PC-9 (cell line): ENCODE measurements around the gene CECR2. TPM values are rescaled to one million over a fixed set of nuclear protein-coding genes. Genes with fewer than 3 reads are reported as not detected.

ENCODE experiments used
- BruUV-seq: library from RNA; stranded (reverse); fragments of 400-500 nt; replicated peaks from 2 replicates; lab custom pipeline; 2021; lab: Mats Ljungman, UMichigan
- CTCF ChIA-PET: fragments of 300-600 bp; sonication (Branson Sonifier 250); formaldehyde crosslinking; loops from one replicate; lab custom pipeline; 2022; ENCODE audit warnings: antibody characterized with exemption; lab: Charles Lee
- POLR2A ChIA-PET: fragments of 300-600 bp; sonication (Branson Sonifier 250); formaldehyde crosslinking; loops from one replicate; lab custom pipeline; 2022; ENCODE audit warnings: antibody characterized with exemption; ENCODE audit not compliant: unreplicated experiment; lab: Charles Lee
- DNase-seq, 2 experiments: peaks; one replicate each; pipeline versions ENCODE4 v3.0.0 to v3.0.0-alpha.2; 2015 to 2022; ENCODE audit warnings: mixed read lengths in 1 of 2
- H2AFZ ChIP-seq: fragments of 200-600 bp; sonication (generic); 2 replicates; pipeline ENCODE4 v1.8.1; 2017; ENCODE audit warnings: antibody characterized with exemption
- H3F3A ChIP-seq: fragments of 200-600 bp; sonication (generic); 2 replicates; pipeline ENCODE4 v1.8.1; 2017; ENCODE audit warnings: antibody characterized with exemption, mild to moderate bottlenecking, low read depth; ENCODE audit not compliant: insufficient read depth
- H3K27ac ChIP-seq: fragments of 200-600 bp; sonication (generic); 2 replicates; pipeline ENCODE4 v1.6.1; 2016; ENCODE audit warnings: mixed run types
- H3K27me3 ChIP-seq: fragments of 200-600 bp; sonication (generic); 2 replicates; pipeline ENCODE4 v1.6.1; 2016; ENCODE audit warnings: low read depth, mixed run types; ENCODE audit not compliant: insufficient read depth
- H3K36me3 ChIP-seq: fragments of 200-600 bp; sonication (generic); 2 replicates; pipeline ENCODE4 v1.6.1; 2016; ENCODE audit warnings: low read depth, mixed run types
- H3K4me1 ChIP-seq: fragments of 200-600 bp; sonication (generic); replicated peaks from 2 replicates; pipeline ENCODE4 v1.6.1; 2016; ENCODE audit warnings: mixed run types; ENCODE audit not compliant: insufficient read depth
- H3K4me2 ChIP-seq: fragments of 200-600 bp; sonication (generic); 2 replicates; pipeline ENCODE4 v1.6.1; 2017; ENCODE audit warnings: mixed run types
- H3K4me3 ChIP-seq: fragments of 200-600 bp; sonication (generic); 2 replicates; pipeline ENCODE4 v1.6.1; 2016; ENCODE audit warnings: mixed run types
- H3K79me2 ChIP-seq: fragments of 200-600 bp; sonication (generic); 2 replicates; pipeline ENCODE4 v1.6.1; 2017; ENCODE audit warnings: low read depth, mixed run types
- H3K9me2 ChIP-seq: fragments of 200-600 bp; sonication (generic); 2 replicates; pipeline ENCODE4 v1.8.1; 2017; ENCODE audit warnings: mild to moderate bottlenecking; ENCODE audit not compliant: insufficient read depth
- H3K9me3 ChIP-seq: fragments of 200-600 bp; sonication (generic); 2 replicates; pipeline ENCODE4 v1.8.1; 2016; ENCODE audit warnings: low read depth; ENCODE audit not compliant: insufficient read depth
- H4K20me1 ChIP-seq: fragments of 200-600 bp; sonication (generic); 2 replicates; pipeline ENCODE4 v1.8.1; 2017; ENCODE audit not compliant: insufficient read depth
- EZH2 ChIP-seq: fragments of 200-600 bp; sonication (generic); IDR thresholded peaks from 2 replicates; pipeline ENCODE4 v1.8.0; 2017; ENCODE audit warnings: antibody characterized with exemption, low read depth
- intact Hi-C: fragments of 100-400 bp; cut with micrococcal nuclease; formaldehyde crosslinking; loops from one replicate; pipeline ENCODE4 v1.10.0; 2022; ENCODE audit not compliant: unreplicated experiment
- total RNA-seq: library from RNA; stranded (reverse); gene quantifications from 2 replicates; pipeline ENCODE4 v1.2.3, GENCODE V29; 2021
- TF ChIP-seq, protein P1 (sequence below): fragments of 200-600 bp; sonication (generic); conservative IDR thresholded peaks from 2 replicates; pipeline ENCODE4 v1.6.1; 2017; ENCODE audit warnings: mixed run types, antibody characterized with exemption, mild to moderate bottlenecking, moderate library complexity

CECR2 gene
- total RNA-seq, 1 experiment from 2014 or later, result not detected

DNA sequence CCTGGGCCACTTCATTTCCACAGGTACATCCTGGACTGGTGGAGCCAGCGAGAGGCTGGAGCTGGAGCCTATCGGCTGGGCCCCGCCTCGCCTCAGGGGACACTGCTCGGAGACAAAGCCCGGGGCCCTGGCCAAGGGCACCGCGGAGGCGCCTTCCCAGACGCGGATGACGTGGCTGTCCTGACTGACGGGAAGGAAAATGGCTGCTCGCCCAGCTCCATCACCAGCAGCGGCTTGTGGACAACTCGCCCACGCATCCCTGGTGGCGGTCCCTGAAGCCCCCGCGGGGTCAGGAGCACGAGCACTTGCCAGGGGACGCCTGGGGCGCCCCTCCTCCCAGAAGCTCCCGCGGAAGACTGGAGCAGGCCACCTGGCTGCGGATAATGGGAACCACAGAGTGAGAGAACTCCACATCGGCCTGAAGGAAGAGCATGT lies 49.6 kb downstream of the CECR2 start:
- ChIA-PET POLR2A (interaction anchor here (0.6 kb wide), 1 partner anchor 68 kb away, joined by 3 read pairs; no protein-coding TSS in a partner anchor), CTCF (no interaction called here)
- Histone ChIP-seq H3F3A (no peaks in the 10 kb centered on the region), H2AFZ (no peak overlapping the region), H3K4me2 (no peak overlapping the region), H3K4me3 (no peak overlapping the region), H3K9me3 (no peaks in the 10 kb centered on the region), H3K9me2 (no peaks in the 10 kb centered on the region), H3K79me2 (no peaks in the 10 kb centered on the region), H3K27me3 (peaks cover 24% of the 10 kb centered on the region), H3K27ac (no peak overlapping the region), H4K20me1 (no peaks in the 10 kb centered on the region), H3K36me3 (no peaks in the 10 kb centered on the region), H3K4me1 (no peaks in the 10 kb centered on the region)
- intact Hi-C loops, result no loop called here
- BruUV-seq, result no TSS peak
- TF ChIP-seq, protein P1, sequence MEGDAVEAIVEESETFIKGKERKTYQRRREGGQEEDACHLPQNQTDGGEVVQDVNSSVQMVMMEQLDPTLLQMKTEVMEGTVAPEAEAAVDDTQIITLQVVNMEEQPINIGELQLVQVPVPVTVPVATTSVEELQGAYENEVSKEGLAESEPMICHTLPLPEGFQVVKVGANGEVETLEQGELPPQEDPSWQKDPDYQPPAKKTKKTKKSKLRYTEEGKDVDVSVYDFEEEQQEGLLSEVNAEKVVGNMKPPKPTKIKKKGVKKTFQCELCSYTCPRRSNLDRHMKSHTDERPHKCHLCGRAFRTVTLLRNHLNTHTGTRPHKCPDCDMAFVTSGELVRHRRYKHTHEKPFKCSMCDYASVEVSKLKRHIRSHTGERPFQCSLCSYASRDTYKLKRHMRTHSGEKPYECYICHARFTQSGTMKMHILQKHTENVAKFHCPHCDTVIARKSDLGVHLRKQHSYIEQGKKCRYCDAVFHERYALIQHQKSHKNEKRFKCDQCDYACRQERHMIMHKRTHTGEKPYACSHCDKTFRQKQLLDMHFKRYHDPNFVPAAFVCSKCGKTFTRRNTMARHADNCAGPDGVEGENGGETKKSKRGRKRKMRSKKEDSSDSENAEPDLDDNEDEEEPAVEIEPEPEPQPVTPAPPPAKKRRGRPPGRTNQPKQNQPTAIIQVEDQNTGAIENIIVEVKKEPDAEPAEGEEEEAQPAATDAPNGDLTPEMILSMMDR, result no peak
- TF ChIP-seq EZH2, result no peak
- DNase-seq, result no peak

DNA sequence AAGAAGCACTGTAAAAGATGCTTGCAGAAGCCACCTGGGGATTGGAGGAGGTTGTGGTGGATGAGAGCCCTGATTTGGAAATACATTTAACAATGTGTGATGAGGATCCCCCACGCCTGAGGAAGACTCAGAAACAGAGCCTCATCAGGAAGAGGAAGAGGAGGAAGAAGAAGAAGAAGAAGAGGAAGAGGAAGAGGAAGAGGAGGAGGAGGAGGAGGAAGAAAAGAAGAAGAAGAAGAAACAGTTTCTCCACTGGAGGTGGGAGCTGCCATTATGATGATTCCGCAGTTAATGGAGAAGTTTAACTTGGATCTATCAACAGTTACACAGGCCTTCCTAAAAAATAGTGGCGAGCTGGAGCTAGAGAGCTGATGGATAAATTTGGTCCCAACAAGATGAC lies 50.1 kb downstream of the CECR2 start:
- intact Hi-C loops, result no loop called here
- Histone ChIP-seq H3K4me3 (no peak overlapping the region), H3K9me3 (no peaks in the 10 kb centered on the region), H3K79me2 (no peaks in the 10 kb centered on the region), H3K36me3 (no peaks in the 10 kb centered on the region), H3K27ac (no peak overlapping the region), H4K20me1 (no peaks in the 10 kb centered on the region), H3F3A (no peaks in the 10 kb centered on the region), H3K4me2 (no peak overlapping the region), H3K27me3 (peaks cover 24% of the 10 kb centered on the region), H3K4me1 (no peaks in the 10 kb centered on the region), H2AFZ (no peak overlapping the region), H3K9me2 (no peaks in the 10 kb centered on the region)
- ChIA-PET CTCF (no interaction called here), POLR2A (interaction anchor here (0.6 kb wide), 1 partner anchor 67 kb away, joined by 3 read pairs; no protein-coding TSS in a partner anchor)
- BruUV-seq, result no TSS peak
- TF ChIP-seq EZH2, result no peak
- TF ChIP-seq, protein P1, result no peak
- DNase-seq, result no peak

DNA sequence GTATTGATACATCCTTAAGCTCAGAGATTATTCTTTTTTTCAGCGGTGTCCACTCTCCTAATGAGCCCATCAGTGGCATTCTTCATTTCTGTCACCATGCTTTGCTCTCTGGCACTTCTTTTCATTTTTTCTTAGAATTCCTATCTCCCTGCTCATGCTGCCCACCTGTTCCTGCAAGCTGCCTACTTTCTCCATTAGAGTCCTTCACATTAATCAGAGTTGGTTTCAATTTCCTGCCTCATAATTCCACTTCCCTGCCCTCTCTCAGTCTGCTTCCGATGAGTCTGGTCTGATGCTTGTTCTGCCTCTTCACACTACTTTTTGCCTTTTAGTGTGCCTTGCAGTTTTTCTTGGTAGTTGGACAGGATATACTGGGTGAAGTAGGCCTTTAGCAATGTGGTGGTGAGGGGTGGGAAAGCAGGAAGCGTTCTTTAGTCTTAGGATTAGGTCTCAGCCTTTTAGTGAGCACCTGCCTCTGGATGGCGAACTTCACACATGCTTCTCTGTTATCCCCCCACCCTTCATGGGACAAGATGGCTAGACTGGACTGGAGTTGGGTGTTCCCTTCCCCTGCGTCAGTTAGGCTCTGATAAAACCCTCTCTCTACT lies 53.6 kb downstream of the CECR2 start:
- H3K36me3 ChIP-seq, result no peaks in the 10 kb centered on the region
- DNase-seq, result no peak
- H3K4me3 ChIP-seq, result no peak overlapping the region
- CTCF ChIA-PET, result no interaction called here
- no peaks in the 10 kb centered on the region for H3K9me2 ChIP-seq
- no peak overlapping the region for H3K4me2 ChIP-seq
- peaks cover 39% of the 10 kb centered on the region; the same call in 1 of the 2 replicates for H3K27me3 ChIP-seq
- H3K9me3 ChIP-seq, result no peaks in the 10 kb centered on the region
- no peak overlapping the region for H2AFZ ChIP-seq
- POLR2A ChIA-PET, result no interaction called here
- BruUV-seq, result no TSS peak
- H3K4me1 ChIP-seq, result no peaks in the 10 kb centered on the region
- H3K27ac ChIP-seq, result no peak overlapping the region
- H3F3A ChIP-seq, result no peaks in the 10 kb centered on the region
- H4K20me1 ChIP-seq, result no peaks in the 10 kb centered on the region
- no peaks in the 10 kb centered on the region for H3K79me2 ChIP-seq
- intact Hi-C loops, result no loop called here
- TF ChIP-seq, protein P1, result no peak
- no peak for TF ChIP-seq EZH2
